ENCODE results near the gene MTHFD1L. TPM values are rescaled to one million over a fixed set of nuclear protein-coding genes. Genes with fewer than 3 reads are reported as not detected.

The MTHFD1L gene
- total RNA-seq, 1 experiment from 2014 or later: 32.0 TPM

DNA sequence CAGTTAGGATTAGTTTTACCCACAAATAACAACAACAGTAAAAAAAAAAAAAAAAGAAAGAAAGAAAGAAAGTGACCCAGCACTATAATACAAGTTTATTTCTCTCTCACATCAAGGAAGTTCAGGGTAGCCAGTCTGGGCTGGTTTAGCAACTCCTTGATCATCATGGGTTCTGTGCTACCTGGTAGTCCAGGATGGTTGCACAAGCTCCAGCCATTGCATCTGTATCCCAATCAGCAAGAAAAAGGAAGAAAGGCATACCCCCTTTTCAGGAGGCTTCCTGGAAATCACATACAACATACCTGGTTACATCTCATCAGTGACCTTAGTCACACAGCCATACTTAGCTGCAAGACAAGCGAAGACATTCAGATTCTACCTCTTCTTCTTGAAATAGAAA, 128.5 kb downstream of the MTHFD1L start:
- in situ Hi-C loops (cut with HindIII; ENCODE audit: low pct_unique_long_range_greater_than_20kb, low sequenced_read_pairs): no loop called here

DNA sequence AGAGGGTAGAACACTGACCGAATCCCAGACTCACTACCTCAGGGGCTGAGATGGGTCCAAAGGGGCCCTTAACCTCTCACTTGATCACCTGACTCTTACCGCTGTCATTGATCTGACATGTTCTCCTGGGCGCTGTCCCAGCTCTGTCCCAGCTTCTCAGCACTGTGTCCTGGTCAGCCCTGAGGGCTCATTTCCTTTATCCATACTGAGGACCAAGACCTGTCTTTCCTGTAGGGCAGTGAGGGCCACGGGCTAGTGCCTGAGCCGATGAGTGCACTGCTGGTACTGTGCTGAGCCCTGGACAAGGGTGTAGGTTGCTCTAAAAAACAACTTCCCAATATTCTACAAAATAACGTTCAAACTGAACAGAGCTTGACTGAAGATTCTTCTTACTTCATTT, 131.5 kb downstream of the MTHFD1L start:
- in situ Hi-C loops (cut with HindIII; ENCODE audit: low pct_unique_long_range_greater_than_20kb, low sequenced_read_pairs): no loop called here
- no peak for DNase-seq (ENCODE audit: low read depth, low spot score)

More for the DNA sequence above, 128.5 kb downstream of the MTHFD1L start:
- DNase-seq (ENCODE audit: low read depth, low spot score): no peak

DNA sequence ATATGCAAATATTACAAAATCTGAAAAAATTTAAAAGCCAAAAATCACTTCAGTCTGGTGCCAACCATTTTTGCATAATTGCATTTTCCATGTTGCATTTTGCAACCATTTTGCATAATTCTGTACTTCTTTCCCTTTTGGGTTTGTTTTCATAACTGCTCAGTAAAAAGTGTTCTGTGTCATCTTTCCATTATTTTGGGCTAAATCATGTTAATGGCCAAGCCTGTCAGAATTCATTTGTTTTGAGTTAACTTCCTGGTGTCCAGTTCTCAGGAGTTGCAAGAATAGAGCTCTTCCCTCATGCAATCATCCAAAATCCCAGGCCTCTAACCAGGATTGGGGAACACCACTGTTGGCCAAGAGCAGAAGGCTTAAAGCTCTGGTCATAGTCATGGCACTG, 133.6 kb downstream of the MTHFD1L start:
- in situ Hi-C loops (cut with HindIII; ENCODE audit: low pct_unique_long_range_greater_than_20kb, low sequenced_read_pairs): no loop called here

DNA sequence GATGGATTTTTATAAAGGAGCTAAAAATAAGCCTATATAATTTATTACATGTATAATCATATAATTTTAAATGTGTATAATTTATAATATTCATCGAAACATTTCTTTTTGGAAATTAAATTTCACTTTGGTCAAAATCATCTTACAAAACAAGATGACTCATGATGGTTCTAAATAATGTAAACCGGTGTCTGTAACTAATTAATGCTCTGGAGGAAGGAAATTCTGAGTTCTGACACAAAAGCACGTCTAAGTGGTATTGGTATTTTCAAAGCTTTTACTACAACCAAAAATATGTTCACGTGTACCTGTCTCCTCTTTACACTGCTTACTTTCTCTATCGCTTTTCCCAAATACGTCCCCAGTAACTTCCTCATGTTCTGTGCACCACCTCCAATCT, 134.1 kb downstream of the MTHFD1L start:
- in situ Hi-C loops (cut with HindIII; ENCODE audit: low pct_unique_long_range_greater_than_20kb, low sequenced_read_pairs): no loop called here
- DNase-seq (ENCODE audit: low read depth, low spot score): no peak

More for the DNA sequence above, 133.6 kb downstream of the MTHFD1L start:
- no peak for DNase-seq (ENCODE audit: low read depth, low spot score)

DNA sequence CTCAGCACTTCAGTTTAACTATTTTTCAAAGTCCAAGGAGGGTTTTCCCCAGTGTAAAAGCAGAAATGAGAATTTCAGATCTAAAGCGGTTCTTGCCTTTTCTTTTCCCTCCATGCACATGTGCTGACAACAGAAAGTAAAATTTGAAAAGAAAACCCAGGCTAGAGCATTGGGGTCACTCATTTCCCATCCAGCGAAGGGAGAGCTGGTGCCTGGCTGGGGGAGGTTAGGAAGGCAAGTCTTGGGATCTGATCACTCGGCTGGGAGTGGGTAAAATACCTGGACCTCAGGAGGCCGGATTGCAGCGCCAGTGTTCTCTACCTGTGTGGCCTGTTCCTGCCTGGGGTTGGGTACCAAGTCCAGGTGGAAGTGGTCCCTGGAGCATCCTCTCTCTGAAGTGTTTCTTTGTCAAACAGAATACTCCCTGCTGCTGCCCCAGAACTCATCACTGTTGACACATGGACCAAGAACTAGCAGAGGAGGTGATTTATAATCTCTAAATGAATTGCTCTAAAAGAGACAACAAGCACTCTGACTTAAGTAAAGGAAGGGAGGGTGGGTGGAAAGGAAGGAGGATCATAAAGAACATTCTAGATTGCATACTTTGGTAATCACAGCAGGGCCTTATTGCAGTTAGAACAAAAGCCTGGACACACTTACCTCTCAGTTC, 136.0 kb downstream of the MTHFD1L start:
- in situ Hi-C loops (cut with HindIII; ENCODE audit: low pct_unique_long_range_greater_than_20kb, low sequenced_read_pairs): loop anchor here (25.0 kb wide), 1 partner anchor 311 kb away; no protein-coding TSS in a partner anchor
- DNase-seq (ENCODE audit: low read depth, low spot score): no peak

DNA sequence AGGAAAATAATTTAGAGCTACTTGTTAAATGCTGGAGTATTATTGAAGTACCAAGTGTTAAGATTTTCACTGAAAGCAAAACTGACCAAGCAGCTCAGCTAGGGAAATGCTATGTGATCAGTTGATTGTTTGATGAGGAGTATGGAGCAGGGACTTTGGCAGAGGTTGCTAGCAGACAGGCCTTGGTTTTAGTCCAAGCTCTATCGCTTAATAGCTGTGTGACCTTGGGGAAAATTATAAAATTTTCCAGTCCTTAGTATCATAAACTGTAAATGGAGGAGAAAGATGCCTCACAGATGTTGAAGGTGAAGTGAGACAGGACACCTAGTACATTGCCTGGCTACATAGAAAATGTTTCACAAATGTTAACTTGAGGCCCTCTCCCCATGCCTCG, 136.6 kb downstream of the MTHFD1L start:
- in situ Hi-C loops (cut with HindIII; ENCODE audit: low pct_unique_long_range_greater_than_20kb, low sequenced_read_pairs): loop anchor here (25.0 kb wide), 1 partner anchor 310 kb away; no protein-coding TSS in a partner anchor
- no peak for DNase-seq (ENCODE audit: low read depth, low spot score)

DNA sequence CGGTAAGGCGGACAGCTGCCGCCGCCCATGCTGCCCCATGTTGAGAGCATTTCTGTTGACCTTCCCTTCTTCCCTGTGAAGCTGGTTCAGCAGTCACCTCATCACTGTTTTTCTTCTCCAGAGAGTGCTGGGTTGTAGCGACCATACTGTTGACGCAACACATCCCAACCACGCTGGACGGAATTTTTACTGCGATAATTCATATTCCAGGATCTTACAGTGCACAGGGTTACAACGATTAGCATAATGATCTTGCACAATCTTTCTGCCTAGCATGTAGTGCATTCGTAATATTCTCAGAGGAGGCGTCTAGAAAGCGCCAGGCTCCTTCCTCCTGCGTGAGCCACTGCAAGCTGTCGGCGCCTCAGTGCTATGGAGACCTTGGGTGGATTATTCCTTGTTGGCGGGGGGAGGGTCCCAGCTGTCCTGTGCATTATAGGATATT, 137.0 kb downstream of the MTHFD1L start:
- DNase-seq (ENCODE audit: low read depth, low spot score): no peak
- in situ Hi-C loops (cut with HindIII; ENCODE audit: low pct_unique_long_range_greater_than_20kb, low sequenced_read_pairs): loop anchor here (25.0 kb wide), 1 partner anchor 310 kb away; no protein-coding TSS in a partner anchor

DNA sequence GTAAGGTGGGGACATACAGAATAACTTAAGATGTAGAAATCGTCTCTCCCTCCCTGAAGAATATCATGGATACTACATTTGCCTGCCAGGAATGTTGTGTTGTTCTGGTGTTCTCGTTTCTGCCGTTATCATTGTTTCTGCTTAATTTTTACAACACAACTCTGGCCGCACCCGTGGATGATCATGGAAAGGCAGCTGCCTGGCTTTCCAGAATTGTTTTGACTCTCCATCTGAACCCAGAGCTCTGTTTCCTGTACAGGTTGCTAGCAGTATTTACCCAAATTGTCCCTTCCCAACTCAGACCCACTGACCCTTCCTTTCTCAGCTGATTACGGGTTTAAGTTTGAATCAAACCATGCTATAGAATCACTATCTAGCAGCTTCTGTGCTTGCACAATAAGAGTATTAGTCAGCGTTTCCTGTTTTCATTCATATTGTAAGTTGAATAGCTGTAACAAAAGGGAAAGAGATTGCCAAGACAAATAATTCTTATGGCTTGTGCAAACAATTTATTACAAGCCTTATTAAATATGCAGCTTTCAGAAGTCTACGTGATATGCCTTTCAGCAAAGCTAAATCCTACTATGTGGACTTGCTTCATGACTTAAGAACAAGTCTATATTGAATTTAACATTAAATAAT, 139.0 kb downstream of the MTHFD1L start:
- DNase-seq (ENCODE audit: low read depth, low spot score): peak; percentile 12
- in situ Hi-C loops (cut with HindIII; ENCODE audit: low pct_unique_long_range_greater_than_20kb, low sequenced_read_pairs): loop anchor here (25.0 kb wide), 1 partner anchor 308 kb away; no protein-coding TSS in a partner anchor

- in situ Hi-C loops (cut with HindIII; ENCODE audit: low pct_unique_long_range_greater_than_20kb, low sequenced_read_pairs): loop anchor here (25.0 kb wide), 1 partner anchor 307 kb away; no protein-coding TSS in a partner anchor
- DNase-seq (ENCODE audit: low read depth, low spot score): no peak
Measured at GRCh38 chr6:151005164-151005563, 139.7 kb downstream of the MTHFD1L start.

GRCh38 chr6:151005896-151006632, 140.6 kb downstream of the MTHFD1L start:
- in situ Hi-C loops (cut with HindIII; ENCODE audit: low pct_unique_long_range_greater_than_20kb, low sequenced_read_pairs): loop anchor here (25.0 kb wide), 1 partner anchor 306 kb away; no protein-coding TSS in a partner anchor
- no peak for DNase-seq (ENCODE audit: low read depth, low spot score)

DNA sequence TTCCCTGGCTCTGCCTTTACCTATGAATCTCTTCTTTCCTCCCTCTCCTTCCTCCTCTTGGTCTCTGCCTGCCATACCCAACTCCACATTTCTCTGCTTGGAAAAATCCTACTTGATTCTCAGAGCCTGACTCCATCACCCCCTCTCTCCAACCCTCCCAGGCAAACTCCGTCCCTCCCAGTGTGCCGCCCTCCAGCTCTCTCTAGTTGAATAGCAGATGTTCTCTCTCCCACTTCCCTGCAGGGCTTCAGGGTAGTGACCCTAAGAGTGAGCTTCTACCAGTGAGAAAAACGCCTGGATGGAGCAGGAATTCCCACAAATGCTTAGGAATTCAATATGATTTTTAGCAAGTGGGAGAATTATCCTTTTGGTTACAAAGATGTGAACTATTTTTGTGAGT, 141.6 kb downstream of the MTHFD1L start:
- in situ Hi-C loops (cut with HindIII; ENCODE audit: low pct_unique_long_range_greater_than_20kb, low sequenced_read_pairs): loop anchor here (25.0 kb wide), 1 partner anchor 305 kb away; no protein-coding TSS in a partner anchor
- no peak for DNase-seq (ENCODE audit: low read depth, low spot score)

DNA sequence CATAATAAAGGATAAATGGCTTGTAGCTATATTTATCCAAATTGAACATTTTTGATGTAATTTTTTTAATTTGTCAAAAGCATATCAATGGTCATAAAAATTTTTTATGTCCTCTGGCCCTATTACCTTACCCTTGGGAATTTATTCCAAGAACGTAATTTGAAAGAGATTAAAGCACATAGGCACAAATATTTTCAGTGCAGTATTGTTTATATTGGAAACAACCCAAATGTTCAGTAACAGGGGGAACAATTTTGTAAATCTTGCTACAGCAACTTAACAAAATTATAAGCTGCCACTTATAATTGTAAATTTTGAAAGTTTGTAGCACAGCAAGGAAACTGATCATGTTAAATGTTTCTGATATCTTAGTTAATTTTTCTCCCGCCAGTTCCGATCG, 142.4 kb downstream of the MTHFD1L start:
- in situ Hi-C loops (cut with HindIII; ENCODE audit: low pct_unique_long_range_greater_than_20kb, low sequenced_read_pairs): loop anchor here (25.0 kb wide), 1 partner anchor 304 kb away; no protein-coding TSS in a partner anchor
- no peak for DNase-seq (ENCODE audit: low read depth, low spot score)

GRCh38 chr6:151008425-151008824, 142.9 kb downstream of the MTHFD1L start:
- DNase-seq (ENCODE audit: low read depth, low spot score): no peak
- in situ Hi-C loops (cut with HindIII; ENCODE audit: low pct_unique_long_range_greater_than_20kb, low sequenced_read_pairs): loop anchor here (25.0 kb wide), 1 partner anchor 304 kb away; no protein-coding TSS in a partner anchor

DNA sequence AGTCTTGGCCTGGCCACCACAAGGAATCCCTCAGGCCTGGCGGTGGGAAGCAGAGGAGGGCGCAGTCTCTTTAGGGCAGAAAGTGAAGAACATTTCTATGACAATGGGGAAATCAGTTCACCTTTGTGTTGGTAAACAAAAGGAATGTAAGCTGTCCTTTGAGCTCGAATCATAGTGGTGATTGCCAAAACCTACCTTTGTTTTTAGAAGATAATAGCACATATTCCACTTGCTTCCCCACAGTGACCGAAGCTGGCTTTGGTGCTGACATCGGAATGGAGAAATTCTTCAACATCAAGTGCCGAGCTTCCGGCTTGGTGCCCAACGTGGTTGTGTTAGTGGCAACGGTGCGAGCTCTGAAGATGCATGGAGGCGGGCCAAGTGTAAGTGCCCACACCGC, 144.1 kb downstream of the MTHFD1L start:
- no peak for DNase-seq (ENCODE audit: low read depth, low spot score)
- in situ Hi-C loops (cut with HindIII; ENCODE audit: low pct_unique_long_range_greater_than_20kb, low sequenced_read_pairs): loop anchor here (25.0 kb wide), 1 partner anchor 303 kb away; no protein-coding TSS in a partner anchor

GRCh38 chr6:151010071-151010470, 144.6 kb downstream of the MTHFD1L start:
- no peak for DNase-seq (ENCODE audit: low read depth, low spot score)
- in situ Hi-C loops (cut with HindIII; ENCODE audit: low pct_unique_long_range_greater_than_20kb, low sequenced_read_pairs): loop anchor here (25.0 kb wide), 1 partner anchor 302 kb away; no protein-coding TSS in a partner anchor

GRCh38 chr6:151012321-151013294, 147.1 kb downstream of the MTHFD1L start:
- in situ Hi-C loops (cut with HindIII; ENCODE audit: low pct_unique_long_range_greater_than_20kb, low sequenced_read_pairs): loop anchor here (25.0 kb wide), 1 partner anchor 300 kb away; no protein-coding TSS in a partner anchor
- DNase-seq (ENCODE audit: low read depth, low spot score): peak; percentile 11
